ENCODE results near the gene SEL1L3. TPM values are rescaled to one million over a fixed set of nuclear protein-coding genes. Genes with fewer than 3 reads are reported as not detected.

The SEL1L3 gene
- total and polyA plus RNA-seq, 9 of the 15 experiments (the other 6 are each of a cell fraction or from before 2014, with no cell fraction given), result 10.0 to 44.3 (median 21.6) TPM

- POLR2A ChIA-PET, result no interaction called here
Observed at GRCh38 chr4:25826074-25826752, 36.6 kb downstream of the SEL1L3 start.

More at GRCh38 chr4:25826074-25826752, 36.6 kb downstream of the SEL1L3 start:
- FAIRE-seq (no peak), DNase-seq (ENCODE audit: extremely low read depth in 1 of 4, low spot score in 3 of 4) (no peak), ATAC-seq (no peak)
- Histone ChIP-seq H3K9me1 (ENCODE audit: control insufficient read depth, insufficient read depth, low read length) (no peaks in the 10 kb centered on the region), H2AFZ (ENCODE audit: low read depth, low read length) (no peak overlapping the region), H3K4me3 (no peak overlapping the region), H3K27me3 (ENCODE audit: control insufficient read depth in 2 of 2, insufficient read depth in 2 of 2, low read length in 2 of 2) (no peaks in the 10 kb centered on the region), H3K9ac (ENCODE audit: insufficient read depth in 1 of 2, low read depth in 2 of 2, low read length in 2 of 2) (no peak overlapping the region), H4K20me1 (replicated peaks; ENCODE audit: control insufficient read depth, insufficient read depth, low read length) (no peaks in the 10 kb centered on the region), H3K4me2 (ENCODE audit: insufficient read depth, low read length) (no peak overlapping the region), H3K27ac (ENCODE audit: extremely low read depth, low read depth, low read length) (no peak overlapping the region), H3K9me3 (replicated peaks; ENCODE audit: control insufficient read depth, insufficient read depth, low read depth, low read length) (no peaks in the 10 kb centered on the region), H3K79me2 (ENCODE audit: control insufficient read depth, insufficient read depth, low read length) (no peaks in the 10 kb centered on the region), H3K4me1 (replicated peaks in 1 of 2; ENCODE audit: control insufficient read depth in 2 of 2, insufficient read depth in 2 of 2, low read length in 2 of 2) (no peaks in the 10 kb centered on the region), H3K36me3 (ENCODE audit: control insufficient read depth, insufficient read depth, low read length) (peaks cover 13% of the 10 kb centered on the region)
- intact Hi-C loops (cut with micrococcal nuclease) (no loop called here), in situ Hi-C loops (cut with MboI) (no loop called here)
- BruUV-seq (replicated peaks), result no TSS peak
- CTCF ChIA-PET (ENCODE audit: low intra/inter-chr PET ratio), result no interaction called here
- TF ChIP-seq, protein P1, sequence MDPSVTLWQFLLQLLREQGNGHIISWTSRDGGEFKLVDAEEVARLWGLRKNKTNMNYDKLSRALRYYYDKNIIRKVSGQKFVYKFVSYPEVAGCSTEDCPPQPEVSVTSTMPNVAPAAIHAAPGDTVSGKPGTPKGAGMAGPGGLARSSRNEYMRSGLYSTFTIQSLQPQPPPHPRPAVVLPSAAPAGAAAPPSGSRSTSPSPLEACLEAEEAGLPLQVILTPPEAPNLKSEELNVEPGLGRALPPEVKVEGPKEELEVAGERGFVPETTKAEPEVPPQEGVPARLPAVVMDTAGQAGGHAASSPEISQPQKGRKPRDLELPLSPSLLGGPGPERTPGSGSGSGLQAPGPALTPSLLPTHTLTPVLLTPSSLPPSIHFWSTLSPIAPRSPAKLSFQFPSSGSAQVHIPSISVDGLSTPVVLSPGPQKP (CRISPR knock-in tag; IDR thresholded peaks at IDR 0.05), result no peak
- TF ChIP-seq MAFF (IDR thresholded peaks at IDR 0.05; ENCODE audit: low read length) (no peak), E2F4 (CRISPR knock-in tag; IDR thresholded peaks at IDR 0.05; ENCODE audit: low read depth) (no peak), HMGN3 (IDR thresholded peaks at IDR 0.05; ENCODE audit: borderline replicate concordance, extremely low read depth, insufficient read length, low read depth, low read length) (no peak), DIDO1 (tag; IDR thresholded peaks at IDR 0.05; ENCODE audit: low read depth) (no peak), TAF9B (IDR thresholded peaks at IDR 0.05; ENCODE audit: partially characterized antibody) (no peak), ZNF253 (CRISPR knock-in tag; conservative IDR thresholded peaks at IDR 0.05) (no peak), SP1 (CRISPR knock-in tag; IDR thresholded peaks at IDR 0.05) (no peak), HNRNPK (IDR thresholded peaks at IDR 0.05; ENCODE audit: low read depth, low read length, poor library complexity, severe bottlenecking) (no peak), SUPT5H (IDR thresholded peaks at IDR 0.05) (no peak), PYGO2 (tag; IDR thresholded peaks at IDR 0.05) (no peak), RUNX1 (IDR thresholded peaks at IDR 0.05; ENCODE audit: low read depth) (no peak), SNRNP70 (optimal IDR thresholded peaks at IDR 0.05; ENCODE audit: low read depth, low read length) (no peak), WHSC1 (IDR thresholded peaks at IDR 0.05; ENCODE audit: low read length) (no peak)
- 74% methylated on average over 8 of the region's 10 CpGs for WGBS (ENCODE audit: insufficient coverage, low coverage, missing lambda C conversion rate)
